GM06990 (cell line): ENCODE measurements around the gene TCF12.

ENCODE experiments used
- DNase-seq: peaks from one replicate; pipeline ENCODE4 v3.0.0-alpha.2; 2011; ENCODE audit not compliant: insufficient read length; ENCODE audit errors: extremely low read depth
- H3K27me3 ChIP-seq: replicated peaks from 2 replicates; pipeline ENCODE4 v1.6.0; 2011; ENCODE audit warnings: low read length; ENCODE audit not compliant: control insufficient read depth, insufficient read depth
- H3K36me3 ChIP-seq: 2 replicates; pipeline ENCODE4 v1.5.1; 2011; ENCODE audit warnings: low read length; ENCODE audit not compliant: control insufficient read depth, insufficient read depth
- H3K4me3 ChIP-seq: replicated peaks from 2 replicates; pipeline ENCODE4 v1.5.1; 2011; ENCODE audit warnings: low read depth, mild to moderate bottlenecking, control low read depth, low read length
- TF ChIP-seq, protein P1 (sequence below): IDR thresholded peaks from 2 replicates; pipeline ENCODE4 v1.5.1; 2011; ENCODE audit warnings: low read length, control low read depth, mild to moderate bottlenecking, inconsistent platforms; ENCODE audit not compliant: insufficient read depth, poor library complexity, severe bottlenecking

The TCF12 gene

DNA sequence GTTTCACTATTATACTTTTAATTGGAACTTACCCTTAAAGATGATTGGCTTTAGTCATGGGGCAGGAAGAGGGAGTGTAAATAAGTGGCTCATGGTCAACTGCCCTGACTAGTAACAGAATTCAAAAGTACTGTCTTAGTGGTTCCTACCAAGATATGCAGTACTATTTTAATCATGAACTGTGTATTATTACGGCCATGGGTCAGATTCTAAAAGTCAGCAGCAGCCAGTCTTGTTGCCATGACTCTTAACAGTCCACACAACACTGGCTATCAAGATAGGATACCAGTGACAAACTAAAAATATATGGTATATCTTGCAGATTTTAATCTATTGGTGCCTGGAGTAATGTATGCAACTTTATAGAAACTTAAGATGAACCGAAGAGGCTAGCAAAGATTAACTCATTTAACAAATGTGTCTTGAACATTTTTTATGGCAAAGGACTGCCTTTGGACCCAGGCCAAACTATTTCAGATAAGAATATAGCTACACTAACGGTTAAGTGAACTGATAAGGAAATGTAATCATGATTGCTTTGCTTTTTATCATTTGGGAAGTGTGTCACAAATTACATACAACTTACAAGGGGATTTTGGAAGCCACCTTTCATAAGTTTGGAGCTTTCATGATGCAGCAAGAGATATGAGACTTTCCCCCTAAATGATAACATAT lies 163.7 kb downstream of the TCF12 start:
- Histone ChIP-seq H3K4me3 (no peak overlapping the region), H3K36me3 (no peaks in the 10 kb centered on the region), H3K27me3 (no peaks in the 10 kb centered on the region)
- no peak for DNase-seq
- TF ChIP-seq, protein P1, sequence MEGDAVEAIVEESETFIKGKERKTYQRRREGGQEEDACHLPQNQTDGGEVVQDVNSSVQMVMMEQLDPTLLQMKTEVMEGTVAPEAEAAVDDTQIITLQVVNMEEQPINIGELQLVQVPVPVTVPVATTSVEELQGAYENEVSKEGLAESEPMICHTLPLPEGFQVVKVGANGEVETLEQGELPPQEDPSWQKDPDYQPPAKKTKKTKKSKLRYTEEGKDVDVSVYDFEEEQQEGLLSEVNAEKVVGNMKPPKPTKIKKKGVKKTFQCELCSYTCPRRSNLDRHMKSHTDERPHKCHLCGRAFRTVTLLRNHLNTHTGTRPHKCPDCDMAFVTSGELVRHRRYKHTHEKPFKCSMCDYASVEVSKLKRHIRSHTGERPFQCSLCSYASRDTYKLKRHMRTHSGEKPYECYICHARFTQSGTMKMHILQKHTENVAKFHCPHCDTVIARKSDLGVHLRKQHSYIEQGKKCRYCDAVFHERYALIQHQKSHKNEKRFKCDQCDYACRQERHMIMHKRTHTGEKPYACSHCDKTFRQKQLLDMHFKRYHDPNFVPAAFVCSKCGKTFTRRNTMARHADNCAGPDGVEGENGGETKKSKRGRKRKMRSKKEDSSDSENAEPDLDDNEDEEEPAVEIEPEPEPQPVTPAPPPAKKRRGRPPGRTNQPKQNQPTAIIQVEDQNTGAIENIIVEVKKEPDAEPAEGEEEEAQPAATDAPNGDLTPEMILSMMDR = no peak

- TF ChIP-seq, protein P1 = no peak
- no peak overlapping the region for H3K4me3 ChIP-seq
- DNase-seq = no peak
- H3K36me3 ChIP-seq = no peaks in the 10 kb centered on the region
- no peaks in the 10 kb centered on the region for H3K27me3 ChIP-seq
Measured at GRCh38 chr15:57084192-57084591, 165.7 kb downstream of the TCF12 start.

GRCh38 chr15:57085267-57085666 lies 166.8 kb downstream of the TCF12 start:
- Histone ChIP-seq H3K4me3 (no peak overlapping the region), H3K36me3 (no peaks in the 10 kb centered on the region), H3K27me3 (no peaks in the 10 kb centered on the region)
- TF ChIP-seq, protein P1 = no peak
- no peak for DNase-seq

DNA sequence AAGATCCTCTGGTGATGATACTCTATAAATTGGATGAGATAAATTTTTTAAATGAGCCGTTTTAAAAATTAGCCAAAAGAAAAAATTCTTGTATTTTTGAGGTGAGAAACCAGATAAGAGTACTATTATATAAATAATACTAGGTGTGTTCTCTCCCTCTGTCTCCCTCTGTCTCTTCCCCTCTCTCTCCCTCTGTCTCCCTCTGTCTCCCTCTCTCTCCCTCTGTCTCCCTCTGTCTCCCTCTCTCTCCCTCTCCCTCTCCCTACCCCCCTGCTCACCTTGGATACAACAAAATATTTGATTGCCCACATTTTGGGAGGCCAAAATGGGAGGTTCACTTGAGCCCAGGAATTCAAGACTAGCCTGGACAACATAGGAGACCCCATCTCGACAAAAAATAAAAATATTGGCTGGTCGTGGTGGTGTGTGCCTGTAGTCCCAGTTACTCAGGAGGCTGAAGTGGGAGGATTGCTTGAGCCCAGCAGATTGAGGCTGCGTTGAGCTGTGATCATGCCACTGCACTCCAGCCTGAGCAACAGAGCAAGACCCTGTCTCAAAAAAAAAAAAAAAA lies 168.5 kb downstream of the TCF12 start:
- no peak overlapping the region for H3K4me3 ChIP-seq
- H3K36me3 ChIP-seq = no peaks in the 10 kb centered on the region
- TF ChIP-seq, protein P1 = no peak
- no peaks in the 10 kb centered on the region for H3K27me3 ChIP-seq
- no peak for DNase-seq

GRCh38 chr15:57089815-57090495 lies 171.5 kb downstream of the TCF12 start:
- no peaks in the 10 kb centered on the region for H3K36me3 ChIP-seq
- DNase-seq = no peak
- TF ChIP-seq, protein P1 = no peak

GRCh38 chr15:57090496-57090859 lies 172.0 kb downstream of the TCF12 start:
- TF ChIP-seq, protein P1 = no peak
- no peak overlapping the region for H3K4me3 ChIP-seq
- no peaks in the 10 kb centered on the region for H3K36me3 ChIP-seq
- DNase-seq = no peak
- H3K27me3 ChIP-seq = no peaks in the 10 kb centered on the region

More at GRCh38 chr15:57089815-57090495, 171.5 kb downstream of the TCF12 start:
- H3K4me3 ChIP-seq = no peak overlapping the region
- H3K27me3 ChIP-seq = no peaks in the 10 kb centered on the region
